ENCODE data around the gene NFATC2.

Gene NFATC2

DNA sequence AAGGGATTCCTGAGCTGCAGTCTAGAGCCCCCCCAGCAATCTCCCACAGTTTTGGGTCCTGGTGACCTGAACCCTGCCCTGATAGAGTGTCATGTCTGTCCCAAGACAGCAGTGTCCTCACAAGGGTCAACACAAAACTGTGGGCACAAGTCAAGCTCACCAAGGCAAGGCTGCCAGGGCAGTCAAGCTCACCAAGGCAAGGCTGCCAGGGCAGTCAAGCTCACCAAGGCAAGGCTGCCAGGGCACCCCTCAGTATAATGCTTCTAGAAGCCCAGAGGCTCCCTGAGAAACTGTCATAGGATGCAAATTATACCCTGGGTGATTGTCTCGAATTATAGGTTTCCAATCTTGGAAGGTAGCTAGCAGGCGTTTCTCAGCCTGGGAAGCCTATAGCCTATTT lies 108.5 kb downstream of the NFATC2 start:
- no peaks in the 10 kb centered on the region for H3K27me3 ChIP-seq (ENCODE audit: insufficient read depth, poor library complexity, severe bottlenecking)
- H3K27ac ChIP-seq (replicated peaks): no peak overlapping the region
- TF ChIP-seq POLR2AphosphoS5 (IDR thresholded peaks at IDR 0.05; ENCODE audit: low read depth): no peak
- no peak for TF ChIP-seq SPI1 (IDR thresholded peaks at IDR 0.05; ENCODE audit: borderline replicate concordance, low read depth)
- TF ChIP-seq GABPA (IDR thresholded peaks at IDR 0.05; ENCODE audit: low read depth): no peak
- TF ChIP-seq, protein P1, sequence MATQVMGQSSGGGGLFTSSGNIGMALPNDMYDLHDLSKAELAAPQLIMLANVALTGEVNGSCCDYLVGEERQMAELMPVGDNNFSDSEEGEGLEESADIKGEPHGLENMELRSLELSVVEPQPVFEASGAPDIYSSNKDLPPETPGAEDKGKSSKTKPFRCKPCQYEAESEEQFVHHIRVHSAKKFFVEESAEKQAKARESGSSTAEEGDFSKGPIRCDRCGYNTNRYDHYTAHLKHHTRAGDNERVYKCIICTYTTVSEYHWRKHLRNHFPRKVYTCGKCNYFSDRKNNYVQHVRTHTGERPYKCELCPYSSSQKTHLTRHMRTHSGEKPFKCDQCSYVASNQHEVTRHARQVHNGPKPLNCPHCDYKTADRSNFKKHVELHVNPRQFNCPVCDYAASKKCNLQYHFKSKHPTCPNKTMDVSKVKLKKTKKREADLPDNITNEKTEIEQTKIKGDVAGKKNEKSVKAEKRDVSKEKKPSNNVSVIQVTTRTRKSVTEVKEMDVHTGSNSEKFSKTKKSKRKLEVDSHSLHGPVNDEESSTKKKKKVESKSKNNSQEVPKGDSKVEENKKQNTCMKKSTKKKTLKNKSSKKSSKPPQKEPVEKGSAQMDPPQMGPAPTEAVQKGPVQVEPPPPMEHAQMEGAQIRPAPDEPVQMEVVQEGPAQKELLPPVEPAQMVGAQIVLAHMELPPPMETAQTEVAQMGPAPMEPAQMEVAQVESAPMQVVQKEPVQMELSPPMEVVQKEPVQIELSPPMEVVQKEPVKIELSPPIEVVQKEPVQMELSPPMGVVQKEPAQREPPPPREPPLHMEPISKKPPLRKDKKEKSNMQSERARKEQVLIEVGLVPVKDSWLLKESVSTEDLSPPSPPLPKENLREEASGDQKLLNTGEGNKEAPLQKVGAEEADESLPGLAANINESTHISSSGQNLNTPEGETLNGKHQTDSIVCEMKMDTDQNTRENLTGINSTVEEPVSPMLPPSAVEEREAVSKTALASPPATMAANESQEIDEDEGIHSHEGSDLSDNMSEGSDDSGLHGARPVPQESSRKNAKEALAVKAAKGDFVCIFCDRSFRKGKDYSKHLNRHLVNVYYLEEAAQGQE (IDR thresholded peaks at IDR 0.05; ENCODE audit: insufficient replicate concordance, low read depth): no peak
- TF ChIP-seq, protein P2, sequence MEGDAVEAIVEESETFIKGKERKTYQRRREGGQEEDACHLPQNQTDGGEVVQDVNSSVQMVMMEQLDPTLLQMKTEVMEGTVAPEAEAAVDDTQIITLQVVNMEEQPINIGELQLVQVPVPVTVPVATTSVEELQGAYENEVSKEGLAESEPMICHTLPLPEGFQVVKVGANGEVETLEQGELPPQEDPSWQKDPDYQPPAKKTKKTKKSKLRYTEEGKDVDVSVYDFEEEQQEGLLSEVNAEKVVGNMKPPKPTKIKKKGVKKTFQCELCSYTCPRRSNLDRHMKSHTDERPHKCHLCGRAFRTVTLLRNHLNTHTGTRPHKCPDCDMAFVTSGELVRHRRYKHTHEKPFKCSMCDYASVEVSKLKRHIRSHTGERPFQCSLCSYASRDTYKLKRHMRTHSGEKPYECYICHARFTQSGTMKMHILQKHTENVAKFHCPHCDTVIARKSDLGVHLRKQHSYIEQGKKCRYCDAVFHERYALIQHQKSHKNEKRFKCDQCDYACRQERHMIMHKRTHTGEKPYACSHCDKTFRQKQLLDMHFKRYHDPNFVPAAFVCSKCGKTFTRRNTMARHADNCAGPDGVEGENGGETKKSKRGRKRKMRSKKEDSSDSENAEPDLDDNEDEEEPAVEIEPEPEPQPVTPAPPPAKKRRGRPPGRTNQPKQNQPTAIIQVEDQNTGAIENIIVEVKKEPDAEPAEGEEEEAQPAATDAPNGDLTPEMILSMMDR (IDR thresholded peaks at IDR 0.05; ENCODE audit: insufficient read depth, low read length): no peak
- no peak overlapping the region for H3K4me3 ChIP-seq (replicated peaks; ENCODE audit: insufficient read depth, low read length)
- no peak for DNase-seq (ENCODE audit: low read depth in 1 of 2, low spot score in 1 of 2)

DNA sequence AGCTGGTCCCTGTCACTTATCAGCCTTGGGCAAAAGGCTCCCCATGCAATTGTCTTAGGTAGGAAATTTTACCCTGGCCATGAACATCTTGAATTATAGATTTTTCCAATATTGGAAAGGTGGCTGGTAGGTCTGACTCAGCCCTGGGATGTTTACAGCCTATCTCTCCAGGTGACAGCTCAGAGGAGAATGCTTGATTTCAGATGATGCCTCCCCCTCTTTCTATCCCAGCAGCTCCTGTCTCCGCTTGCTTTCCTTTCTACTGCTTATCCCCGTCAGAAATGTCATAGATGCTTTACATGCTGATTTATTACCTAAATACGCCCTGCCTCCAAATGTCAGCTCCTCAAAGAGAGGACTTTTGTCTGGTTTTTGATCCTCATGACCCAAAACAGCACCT lies 109.6 kb downstream of the NFATC2 start:
- H3K4me3 ChIP-seq (replicated peaks; ENCODE audit: insufficient read depth, low read length): no peak overlapping the region
- no peaks in the 10 kb centered on the region for H3K27me3 ChIP-seq (ENCODE audit: insufficient read depth, poor library complexity, severe bottlenecking)
- TF ChIP-seq, protein P1 (IDR thresholded peaks at IDR 0.05; ENCODE audit: insufficient replicate concordance, low read depth): no peak
- TF ChIP-seq SPI1 (IDR thresholded peaks at IDR 0.05; ENCODE audit: borderline replicate concordance, low read depth) (no peak), GABPA (IDR thresholded peaks at IDR 0.05; ENCODE audit: low read depth) (no peak)
- TF ChIP-seq, protein P2 (IDR thresholded peaks at IDR 0.05; ENCODE audit: insufficient read depth, low read length): no peak
- DNase-seq (ENCODE audit: low read depth in 1 of 2, low spot score in 1 of 2): no peak
- no peak overlapping the region for H3K27ac ChIP-seq (replicated peaks)

DNA sequence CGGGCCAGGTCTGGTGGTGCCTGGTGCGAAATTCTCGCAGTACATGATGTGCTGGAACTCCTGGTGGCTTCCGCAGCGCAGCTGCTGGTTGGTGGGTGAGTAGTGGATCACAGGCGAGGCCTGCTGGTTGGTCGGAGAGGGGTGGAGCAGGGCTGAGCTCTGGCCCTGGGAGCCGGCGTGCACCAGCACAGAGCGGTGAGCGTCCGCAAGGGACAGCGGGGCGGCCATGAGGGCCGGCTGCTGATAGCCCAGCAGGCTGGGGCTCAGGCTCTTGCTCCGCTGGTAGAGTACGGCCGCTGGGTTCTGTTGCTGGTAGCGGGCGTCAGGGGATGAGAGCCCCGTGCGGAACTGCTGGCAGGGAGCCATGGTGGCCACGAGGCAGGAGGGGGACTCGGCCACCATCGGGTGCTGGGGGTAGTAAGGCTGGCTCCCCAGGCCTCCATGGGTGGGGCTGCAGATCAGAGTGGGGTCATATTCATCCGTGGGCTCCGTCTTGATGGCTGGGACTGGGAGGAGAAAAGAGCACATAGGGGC lies 110.2 kb downstream of the NFATC2 start:
- H3K27ac ChIP-seq (replicated peaks): no peak overlapping the region
- no peak overlapping the region for H3K4me3 ChIP-seq (replicated peaks; ENCODE audit: insufficient read depth, low read length)
- no peak for TF ChIP-seq POLR2AphosphoS5 (IDR thresholded peaks at IDR 0.05; ENCODE audit: low read depth)
- no peak for TF ChIP-seq SPI1 (IDR thresholded peaks at IDR 0.05; ENCODE audit: borderline replicate concordance, low read depth)
- TF ChIP-seq, protein P1 (IDR thresholded peaks at IDR 0.05; ENCODE audit: insufficient replicate concordance, low read depth): no peak
- TF ChIP-seq GABPA (IDR thresholded peaks at IDR 0.05; ENCODE audit: low read depth): no peak
- TF ChIP-seq, protein P2 (IDR thresholded peaks at IDR 0.05; ENCODE audit: insufficient read depth, low read length): no peak
- no peaks in the 10 kb centered on the region for H3K27me3 ChIP-seq (ENCODE audit: insufficient read depth, poor library complexity, severe bottlenecking)
- DNase-seq (ENCODE audit: low read depth in 1 of 2, low spot score in 1 of 2): no peak

All from HL-60 (cell line).